Transverse colon (tissue), 4 donors: ENCODE measurements around the gene ZNF333. TPM values are rescaled to one million over a fixed set of nuclear protein-coding genes. Genes with fewer than 3 reads are reported as not detected.

Experiments used
- DNase-seq: peaks from one replicate; pipeline ENCODE4 v3.0.0-alpha.2; 2019
- H3K27ac ChIP-seq, 4 donors: fragments of 200-600 bp; sonication (generic); 2 replicates each; pipeline ENCODE4 v1.5.1; 2016 to 2018; ENCODE audit warnings: inconsistent platforms in 4 of 4
- H3K27me3 ChIP-seq: fragments of 200-600 bp; sonication (generic); 2 replicates; pipeline ENCODE4 v1.5.1; 2017; ENCODE audit warnings: inconsistent platforms
- H3K36me3 ChIP-seq, 4 donors: fragments of 200-600 bp; sonication (generic); 2 replicates each; pipeline ENCODE4 v1.5.1; 2017 to 2019; ENCODE audit warnings: inconsistent platforms in 4 of 4
- H3K4me1 ChIP-seq, 4 donors: fragments of 200-600 bp; sonication (generic); 2 replicates each; pipeline ENCODE4 v1.5.1; 2017 to 2020; ENCODE audit warnings: inconsistent platforms in 4 of 4
- H3K4me3 ChIP-seq, 4 donors: fragments of 200-600 bp; sonication (generic); 1 replicate in 1 of 4; 2 replicates in 3 of 4; pipeline versions ENCODE4 v1.5.1 to v1.6.1; 2017 to 2019; ENCODE audit warnings: inconsistent platforms in 4 of 4
- H3K9me3 ChIP-seq, 2 donors: fragments of 200-600 bp; sonication (generic); 2 replicates each; pipeline ENCODE4 v1.5.1; 2017 to 2019; ENCODE audit warnings: inconsistent platforms in 2 of 2
- EP300 ChIP-seq: sonication (generic); formaldehyde crosslinking; IDR thresholded peaks from one replicate; pipeline ENCODE4 v1.6.1; 2017; ENCODE audit warnings: antibody characterized with exemption, low read depth
- POLR2A ChIP-seq: fragments of 450-650 bp; IDR thresholded peaks from one replicate; pipeline ENCODE4 v1.6.1; 2016; ENCODE audit warnings: antibody characterized with exemption, mild to moderate bottlenecking, moderate library complexity
- POLR2AphosphoS5 ChIP-seq, 3 donors: sonication (generic); formaldehyde crosslinking; IDR thresholded peaks; one replicate each; pipeline ENCODE4 v1.6.1; 2016; ENCODE audit warnings: antibody characterized with exemption in 3 of 3
- WGBS, 2 donors: methylation state at CpG; one replicate each; pipeline ENCODE4 v1.1.5; 2018; ENCODE audit warnings: low coverage in 1 of 2; 5-methylcytosine and 5-hydroxymethylcytosine counted together
- in situ Hi-C, 4 donors: fragments of 200-750 bp; cut with MboI; loops; one replicate each; pipeline versions ENCODE4 v1.15.0 to v1.15.1; 2017; ENCODE audit warnings: low sequenced_read_pairs in 3 of 4, low pct_ligation_motif_present in 1 of 4, low pct_unique_long_range_greater_than_20kb in 1 of 4
- intact Hi-C: fragments of 100-400 bp; cut with DNase I; formaldehyde crosslinking; loops from one replicate; pipeline ENCODE4 v1.15.1; 2023; ENCODE audit warnings: low total_unique reads
- total RNA-seq, 4 donors: library from RNA; depleted of rRNA; stranded (reverse); fragments of >200 nt; gene quantifications; one replicate each; pipeline ENCODE4 v1.1.0, GENCODE V29; 2016
- TF ChIP-seq, protein P1 (sequence below), 5 experiments: fragments of 200-600 bp in 3 of 5; fragments of 450-650 bp in 2 of 5; sonication (generic) in 3 of 5; IDR thresholded peaks; 1 replicate in 2 of 5; 2 replicates in 3 of 5; pipeline ENCODE4 v1.5.1; 2016 to 2017; ENCODE audit warnings: antibody characterized with exemption in 5 of 5, inconsistent platforms in 3 of 5, mild to moderate bottlenecking in 2 of 5, moderate library complexity in 1 of 5

The ZNF333 gene
- total RNA-seq, 4 donors from 2014 or later, result 10.1 to 31.4 (median 16.1) TPM

DNA sequence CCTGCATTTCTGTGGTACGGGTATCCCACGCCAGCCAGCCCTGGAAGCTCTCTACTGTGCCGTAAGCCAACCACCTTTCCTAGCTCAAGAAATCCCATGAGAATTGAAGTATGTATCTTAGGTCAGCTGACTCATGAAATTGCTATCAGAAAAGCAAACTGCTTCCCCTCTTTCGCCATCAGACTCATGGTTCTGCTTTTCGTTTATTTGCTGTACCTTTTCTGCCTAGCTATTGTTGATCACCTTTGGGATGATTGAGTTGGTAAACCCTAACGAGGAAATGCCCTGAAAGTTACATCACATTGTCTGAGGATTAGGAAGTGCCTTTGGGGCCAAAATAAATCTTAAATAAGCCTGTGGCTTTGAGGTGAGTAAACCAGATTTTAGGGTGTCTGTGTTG is 15.1 kb upstream of the ZNF333 start, which contains the start of gene ADGRE3:
TSS of gene ADGRE3 (minus strand) at position 81 of the 400 bp plus-strand sequence. CDS start at position 7, 74 bp downstream.
- intact Hi-C loops, result no loop called here
- in situ Hi-C loops, result no loop called here
- H3K4me3 ChIP-seq, result no peak within 1 kb of the TSS
- 44 to 54% methylated on average over 3 to 6 of the region's 6 CpGs for WGBS, 2 donors
- H3K36me3 ChIP-seq, result no peaks in the 10 kb centered on the region
- no peak for TF ChIP-seq POLR2AphosphoS5 (IDR thresholded peaks at IDR 0.05)
- no peak for TF ChIP-seq EP300
- TF ChIP-seq, protein P1, sequence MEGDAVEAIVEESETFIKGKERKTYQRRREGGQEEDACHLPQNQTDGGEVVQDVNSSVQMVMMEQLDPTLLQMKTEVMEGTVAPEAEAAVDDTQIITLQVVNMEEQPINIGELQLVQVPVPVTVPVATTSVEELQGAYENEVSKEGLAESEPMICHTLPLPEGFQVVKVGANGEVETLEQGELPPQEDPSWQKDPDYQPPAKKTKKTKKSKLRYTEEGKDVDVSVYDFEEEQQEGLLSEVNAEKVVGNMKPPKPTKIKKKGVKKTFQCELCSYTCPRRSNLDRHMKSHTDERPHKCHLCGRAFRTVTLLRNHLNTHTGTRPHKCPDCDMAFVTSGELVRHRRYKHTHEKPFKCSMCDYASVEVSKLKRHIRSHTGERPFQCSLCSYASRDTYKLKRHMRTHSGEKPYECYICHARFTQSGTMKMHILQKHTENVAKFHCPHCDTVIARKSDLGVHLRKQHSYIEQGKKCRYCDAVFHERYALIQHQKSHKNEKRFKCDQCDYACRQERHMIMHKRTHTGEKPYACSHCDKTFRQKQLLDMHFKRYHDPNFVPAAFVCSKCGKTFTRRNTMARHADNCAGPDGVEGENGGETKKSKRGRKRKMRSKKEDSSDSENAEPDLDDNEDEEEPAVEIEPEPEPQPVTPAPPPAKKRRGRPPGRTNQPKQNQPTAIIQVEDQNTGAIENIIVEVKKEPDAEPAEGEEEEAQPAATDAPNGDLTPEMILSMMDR (IDR thresholded peaks at IDR 0.05), result no peak
- TF ChIP-seq POLR2A, result no peak
- peaks cover 0 to 3% of the 10 kb centered on the region in 2 donors for H3K9me3 ChIP-seq
- no peak within 1 kb of the TSS for H3K27ac ChIP-seq
- H3K27me3 ChIP-seq, result peaks cover 8% of the 10 kb centered on the region
- no peaks in the 10 kb centered on the region for H3K4me1 ChIP-seq
- DNase-seq, result no peak

GRCh38 chr19:14676762-14677161 is 13.1 kb upstream of the ZNF333 start:
- in situ Hi-C loops (no loop called here), intact Hi-C loops (no loop called here)
- DNase-seq, result no peak
- no peaks in the 10 kb centered on the region for H3K9me3 ChIP-seq
- TF ChIP-seq, protein P1 (IDR thresholded peaks at IDR 0.05), result no peak
- TF ChIP-seq EP300 (no peak), POLR2AphosphoS5 (IDR thresholded peaks at IDR 0.05) (no peak), POLR2A (no peak)
- no peaks in the 10 kb centered on the region for H3K36me3 ChIP-seq
- no peaks in the 10 kb centered on the region for H3K4me1 ChIP-seq
- H3K27me3 ChIP-seq, result peaks cover 8% of the 10 kb centered on the region
- H3K4me3 ChIP-seq, result no peak overlapping the region
- WGBS, 2 donors, result 86 to 93% methylated on average over 9 to 10 of the region's 10 CpGs
- H3K27ac ChIP-seq, result no peak overlapping the region

DNA sequence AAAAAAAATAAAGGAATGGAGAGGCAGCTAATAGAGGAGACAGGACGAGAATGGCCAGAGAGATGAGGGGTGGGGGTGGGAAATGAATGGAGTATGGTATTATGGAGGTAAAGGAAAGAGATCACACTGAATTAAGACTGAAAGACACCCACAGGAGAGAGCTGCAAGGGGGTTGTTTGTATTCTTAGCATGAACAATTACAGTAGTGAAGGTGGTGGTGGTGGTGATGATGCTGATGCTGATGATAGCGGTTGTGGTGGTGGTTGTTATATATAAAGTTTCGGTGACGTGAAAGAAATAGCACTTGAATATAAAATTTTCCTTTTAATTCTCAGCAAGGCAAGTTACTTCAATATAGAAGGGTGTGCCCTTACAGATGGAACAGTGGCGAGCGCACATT is 12.4 kb upstream of the ZNF333 start:
- H3K27ac ChIP-seq, result no peak overlapping the region
- no peak for DNase-seq
- H3K27me3 ChIP-seq, result peaks cover 8% of the 10 kb centered on the region
- no peaks in the 10 kb centered on the region for H3K4me1 ChIP-seq
- intact Hi-C loops (no loop called here), in situ Hi-C loops (no loop called here)
- no peak overlapping the region for H3K4me3 ChIP-seq
- no peaks in the 10 kb centered on the region for H3K9me3 ChIP-seq
- WGBS, 2 donors, result 72 to 89% methylated on average over 4 to 6 of the region's 6 CpGs
- H3K36me3 ChIP-seq, result no peaks in the 10 kb centered on the region
- TF ChIP-seq EP300 (no peak), POLR2A (no peak), POLR2AphosphoS5 (IDR thresholded peaks at IDR 0.05) (no peak)
- TF ChIP-seq, protein P1 (IDR thresholded peaks at IDR 0.05), result no peak

- Histone ChIP-seq H3K9me3 (no peaks in the 10 kb centered on the region), H3K4me3 (no peak overlapping the region), H3K27me3 (peaks cover 8% of the 10 kb centered on the region), H3K4me1 (no peaks in the 10 kb centered on the region), H3K27ac (no peak overlapping the region), H3K36me3 (no peaks in the 10 kb centered on the region)
- no peak for DNase-seq
- in situ Hi-C loops, result no loop called here
- intact Hi-C loops, result no loop called here
- WGBS, 2 donors, result 84 to 87% methylated on average over 9 of the region's 9 CpGs
- TF ChIP-seq, protein P1 (IDR thresholded peaks at IDR 0.05), result no peak
- TF ChIP-seq POLR2A (no peak), POLR2AphosphoS5 (IDR thresholded peaks at IDR 0.05) (no peak), EP300 (no peak)
Measured at GRCh38 chr19:14678199-14678598, 11.6 kb upstream of the ZNF333 start.
